Measurements from ENCODE around the gene EOLA1. TPM values are rescaled to one million over a fixed set of nuclear protein-coding genes. Genes with fewer than 3 reads are reported as not detected.
"Not testable (repeated sequence)": the region's sequence is repeated elsewhere in the genome, so short reads cannot be mapped to it uniquely, and the experiment has no call there.

The EOLA1 gene
- total and polyA plus RNA-seq, 8 donors, result 16.0 to 25.0 (median 18.7) TPM

GRCh38 chrX:149531599-149531998 is 9.2 kb upstream of the EOLA1 start:
- H3K4me1 ChIP-seq, result no peaks in the 10 kb centered on the region
- H3K4me3 ChIP-seq, result no peak overlapping the region
- ATAC-seq (no peak), DNase-seq (no peak)
- H3K9me3 ChIP-seq, result no peaks in the 10 kb centered on the region
- H3K27ac ChIP-seq, result no peak overlapping the region
- no peaks in the 10 kb centered on the region for H3K36me3 ChIP-seq
- H3K27me3 ChIP-seq, result no peaks in the 10 kb centered on the region
- TF ChIP-seq CTCF (IDR thresholded peaks at IDR 0.05), result no peak
- intact Hi-C loops (cut with DNase I), result no loop called here

GRCh38 chrX:149532868-149533267 is 7.9 kb upstream of the EOLA1 start:
- H3K27me3 ChIP-seq; intact Hi-C loops (cut with DNase I); H3K4me1 ChIP-seq; H3K9me3 ChIP-seq; H3K27ac ChIP-seq; ATAC-seq; H3K4me3 ChIP-seq; DNase-seq; H3K36me3 ChIP-seq: not testable (repeated sequence)

GRCh38 chrX:149533999-149534398 is 6.8 kb upstream of the EOLA1 start:
- DNase-seq; H3K9me3 ChIP-seq; intact Hi-C loops (cut with DNase I); H3K4me1 ChIP-seq; H3K4me3 ChIP-seq; H3K27ac ChIP-seq; ATAC-seq; H3K36me3 ChIP-seq; H3K27me3 ChIP-seq: not testable (repeated sequence)

- H3K4me1 ChIP-seq; H3K9me3 ChIP-seq; H3K4me3 ChIP-seq; ATAC-seq; DNase-seq; intact Hi-C loops (cut with DNase I); H3K27ac ChIP-seq; H3K36me3 ChIP-seq; H3K27me3 ChIP-seq: not testable (repeated sequence)
Observed at GRCh38 chrX:149534926-149535602, 5.7 kb upstream of the EOLA1 start.

- H3K36me3 ChIP-seq; H3K4me3 ChIP-seq; DNase-seq; H3K27ac ChIP-seq; H3K27me3 ChIP-seq; ATAC-seq; intact Hi-C loops (cut with DNase I); H3K4me1 ChIP-seq; H3K9me3 ChIP-seq: not testable (repeated sequence)
Observed at GRCh38 chrX:149537474-149537873, 3.3 kb upstream of the EOLA1 start.

- ATAC-seq, result peak; percentile 70
- intact Hi-C loops (cut with DNase I), result no loop called here
Observed at GRCh38 chrX:149539283-149540130, 1.3 kb upstream of the EOLA1 start.

More at GRCh38 chrX:149539283-149540130, 1.3 kb upstream of the EOLA1 start:
- peak overlapping the region; percentile 13 to 93 for H3K27ac ChIP-seq
- peak; percentile 80 to 93 (median 92) for DNase-seq
- H3K4me1 ChIP-seq, result peaks cover 0 to 5% of the 10 kb centered on the region in 2 donors
- no peaks in the 10 kb centered on the region for H3K9me3 ChIP-seq
- no peak for TF ChIP-seq CTCF (IDR thresholded peaks at IDR 0.05)
- H3K36me3 ChIP-seq, result no peaks in the 10 kb centered on the region
- H3K4me3 ChIP-seq, result peak overlapping the region in 1 of 2 donors; percentile 67
- H3K27me3 ChIP-seq, result no peaks in the 10 kb centered on the region
